A549 (cell line): Measurements from ENCODE around the gene TRPV4. TPM values are rescaled to one million over a fixed set of nuclear protein-coding genes. Genes with fewer than 3 reads are reported as not detected.

ENCODE experiments used
- ATAC-seq, 2 experiments: fragments of 200-7000 bp in 1 of 2; fragments of >200 bp in 1 of 2; cut with Nextera tagmentation in 1 of 2; cut with Tn5 transposase in 1 of 2; 3 replicates each; pipeline versions ENCODE4 v1.8.0 to v1.9.1; 2018 to 2020; ENCODE audit warnings: mild to moderate bottlenecking in 1 of 2, moderate library complexity in 1 of 2
- CTCF ChIA-PET: fragments of 300-600 bp; sonication (Branson Sonifier 250); formaldehyde crosslinking; extraction: SDS; loops from one replicate; lab custom pipeline; 2021; ENCODE audit warnings: antibody characterized with exemption, inconsistent platforms; lab: Yijun Ruan, JAX
- POLR2A ChIA-PET: fragments of 350-600 bp; formaldehyde crosslinking; extraction: SDS; loops from one replicate; lab custom pipeline; 2021; ENCODE audit warnings: antibody characterized with exemption, inconsistent platforms; lab: Yijun Ruan, JAX
- DNase-seq, 2 experiments: peaks; one replicate each; pipeline versions ENCODE4 v3.0.0 to v3.0.0-alpha.2; 2011 to 2016; ENCODE audit warnings: low read depth in 1 of 2, low spot score in 1 of 2
- FAIRE-seq: peaks from 2 replicates; lab custom pipeline; 2011; peaks lifted over from hg19 to GRCh38; lab: Jason Lieb, UNC
- H3K27ac ChIP-seq, 2 experiments: fragments of >200 bp; sonication (Bioruptor Twin); formaldehyde crosslinking; 3 replicates each; pipeline ENCODE4 v1.5.1; 2016 to 2017
- H3K4me1 ChIP-seq: fragments of >200 bp; sonication (Bioruptor Twin); formaldehyde crosslinking; 3 replicates; pipeline ENCODE4 v1.6.1; 2016
- H3K4me2 ChIP-seq: fragments of >200 bp; sonication (Bioruptor Twin); formaldehyde crosslinking; 3 replicates; pipeline ENCODE4 v1.6.1; 2016
- H3K4me3 ChIP-seq: fragments of >200 bp; sonication (Bioruptor Twin); formaldehyde crosslinking; 3 replicates; pipeline ENCODE4 v1.5.1; 2016
- H3K9me3 ChIP-seq: fragments of >200 bp; sonication (Bioruptor Twin); formaldehyde crosslinking; 3 replicates; pipeline ENCODE4 v1.6.1; 2016
- CEBPB ChIP-seq, 2 experiments: fragments of >200 bp in 1 of 2; sonication (Bioruptor Twin) in 1 of 2; formaldehyde crosslinking in 1 of 2; IDR thresholded peaks; 2 replicates each; pipeline ENCODE4 v1.6.1; 2012 to 2016
- CHD2 ChIP-seq: fragments of 150-350 bp; IDR thresholded peaks from 2 replicates; pipeline ENCODE4 v1.6.1; 2014; ENCODE audit warnings: low read length; ENCODE audit not compliant: partially characterized antibody
- CHD4 ChIP-seq: fragments of 200-600 bp; sonication (generic); IDR thresholded peaks from 2 replicates; pipeline ENCODE4 v1.6.1; 2016; ENCODE audit warnings: antibody characterized with exemption, mild to moderate bottlenecking, borderline replicate concordance
- ELK1 ChIP-seq: fragments of 150-350 bp; IDR thresholded peaks from 2 replicates; pipeline ENCODE4 v1.6.1; 2014; ENCODE audit warnings: low read depth, mild to moderate bottlenecking, low read length
- EP300 ChIP-seq, 2 experiments: fragments of >200 bp; sonication (Bioruptor Twin); formaldehyde crosslinking; IDR thresholded peaks; 2 replicates in 1 of 2; 3 replicates in 1 of 2; pipeline ENCODE4 v1.6.1; 2016 to 2017
- ESRRA ChIP-seq: fragments of 150-350 bp; IDR thresholded peaks from 2 replicates; pipeline ENCODE4 v1.6.1; 2014; ENCODE audit warnings: mild to moderate bottlenecking, low read length, borderline replicate concordance
- FOSL2 ChIP-seq, 2 experiments: fragments of 450-650 bp in 1 of 2; fragments of >200 bp in 1 of 2; sonication (Bioruptor Twin) in 1 of 2; formaldehyde crosslinking; IDR thresholded peaks; 2 replicates each; pipeline versions ENCODE4 v1.5.0 to v1.6.1; 2016 to 2020; ENCODE audit warnings: mild to moderate bottlenecking in 1 of 2, moderate library complexity in 1 of 2
- FOXS1 ChIP-seq: fragments of 250-450 bp; sonication (Bioruptor Pico); IDR thresholded peaks from 2 replicates; pipeline ENCODE4 v1.5.0; 2020; ENCODE audit warnings: mild to moderate bottlenecking, moderate library complexity
- GATA3 ChIP-seq: IDR thresholded peaks from 2 replicates; pipeline ENCODE4 v1.6.1; 2012; ENCODE audit warnings: borderline replicate concordance
- HDAC2 ChIP-seq: fragments of 200-600 bp; sonication (generic); IDR thresholded peaks from 2 replicates; pipeline ENCODE4 v1.6.1; 2016
- HES2 ChIP-seq: fragments of >200 bp; sonication (Bioruptor Twin); formaldehyde crosslinking; IDR thresholded peaks from 2 replicates; pipeline ENCODE4 v1.6.1; 2016
- HOXB13 ChIP-seq: fragments of 250-450 bp; sonication (Bioruptor Pico); IDR thresholded peaks from 2 replicates; pipeline ENCODE4 v1.5.0; 2020; ENCODE audit warnings: low read depth, mild to moderate bottlenecking, moderate library complexity
- HOXB5 ChIP-seq: fragments of 250-450 bp; sonication (Bioruptor Pico); IDR thresholded peaks from 2 replicates; pipeline ENCODE4 v1.5.0; 2020; ENCODE audit warnings: mild to moderate bottlenecking, moderate library complexity
- JUNB ChIP-seq: fragments of >200 bp; sonication (Bioruptor Twin); formaldehyde crosslinking; IDR thresholded peaks from 2 replicates; pipeline ENCODE4 v1.6.1; 2016
- KDM5A ChIP-seq: fragments of 200-600 bp; sonication (generic); IDR thresholded peaks from 2 replicates; pipeline ENCODE4 v1.6.1; 2016; ENCODE audit warnings: antibody characterized with exemption, mild to moderate bottlenecking
- MYC ChIP-seq: IDR thresholded peaks from 2 replicates; pipeline ENCODE4 v1.6.1; 2012; ENCODE audit warnings: mild to moderate bottlenecking, inconsistent platforms, low read length, improper control_type of control experiment, borderline replicate concordance
- PBX3 ChIP-seq: IDR thresholded peaks from 2 replicates; pipeline ENCODE4 v1.6.1; 2012
- RAD21 ChIP-seq, 2 experiments: fragments of >200 bp in 1 of 2; sonication (Bioruptor Twin) in 1 of 2; formaldehyde crosslinking in 1 of 2; IDR thresholded peaks in 1 of 2; conservative IDR thresholded peaks in 1 of 2; 2 replicates in 1 of 2; 3 replicates in 1 of 2; pipeline ENCODE4 v1.6.1; 2012 to 2018; ENCODE audit warnings: inconsistent platforms in 1 of 2
- RCOR1 ChIP-seq: fragments of 150-350 bp; IDR thresholded peaks from 2 replicates; pipeline ENCODE4 v1.6.1; 2014; ENCODE audit warnings: antibody characterized with exemption, low read length, low read depth
- RFX5 ChIP-seq: fragments of 450-650 bp; IDR thresholded peaks from 2 replicates; pipeline ENCODE4 v1.7.1; 2014; ENCODE audit warnings: antibody characterized with exemption, mild to moderate bottlenecking, moderate library complexity
- TP53 ChIP-seq: fragments of 250-450 bp; sonication (Bioruptor Pico); IDR thresholded peaks from 2 replicates; pipeline ENCODE4 v1.5.0; 2021; ENCODE audit warnings: mild to moderate bottlenecking, moderate library complexity
- ZFP36 ChIP-seq: fragments of 450-650 bp; IDR thresholded peaks from 2 replicates; pipeline ENCODE4 v1.6.1; 2014; ENCODE audit warnings: borderline replicate concordance; ENCODE audit not compliant: partially characterized antibody
- ZSCAN20 ChIP-seq: fragments of 250-450 bp; sonication (Bioruptor Pico); IDR thresholded peaks from 2 replicates; pipeline ENCODE4 v1.8.0; 2022; ENCODE audit warnings: mild to moderate bottlenecking, moderate library complexity
- WGBS: methylation state at CpG from one replicate; pipeline ENCODE4 v1.1.6; 2017; ENCODE audit errors: missing lambda C conversion rate; 5-methylcytosine and 5-hydroxymethylcytosine counted together
- polyA plus RNA-seq, 4 experiments: library from polyadenylated mRNA; depleted of rRNA in 3 of 4; stranded (reverse); fragments of >200 nt; fragmentation: RNase III in 1 of 4; extraction: RNeasy Plus Mini Kit Qiagen cat#74134 plus additional on column Dnase treatment in 1 of 4; gene quantifications; 2 replicates in 3 of 4; 3 replicates in 1 of 4; pipeline ENCODE4 v1.2.3, GENCODE V29; 2011 to 2017

Gene TRPV4
- polyA plus RNA-seq, 2 of the 4 experiments (the other 2 are of a cell fraction), result 0.15 to 0.37 TPM

GRCh38 chr12:109740694-109741245, 92.4 kb downstream of the TRPV4 start:
- Histone ChIP-seq H3K4me3 (no peak overlapping the region), H3K4me1 (peaks cover 8% of the 10 kb centered on the region; the same call in 1 of the 3 replicates), H3K4me2 (no peak overlapping the region), H3K27ac (no peak overlapping the region), H3K9me3 (no peaks in the 10 kb centered on the region)
- ATAC-seq, result no peak
- no peak for FAIRE-seq
- WGBS, result 80% methylated on average over 10 of the region's 10 CpGs
- POLR2A ChIA-PET, result interaction anchor here (1.0 kb wide), 1 partner anchor 167 kb away, joined by 3 read pairs; the partner anchor contains the start of genes MMAB and MVK
- CTCF ChIA-PET, result interaction anchor here (0.8 to 2.5 kb wide), 4 partner anchors 21 to 232 kb away, joined by 3 to 9 read pairs (median 5); no protein-coding TSS in a partner anchor
- TF ChIP-seq TP53 (CRISPR knock-in tag), result no peak
- TF ChIP-seq ESRRA, result no peak
- TF ChIP-seq HDAC2, result no peak
- no peak for TF ChIP-seq FOXS1 (CRISPR knock-in tag)
- no peak for TF ChIP-seq HOXB13 (CRISPR knock-in tag)
- no peak for TF ChIP-seq ELK1
- DNase-seq, result no peak

- no peak for TF ChIP-seq CHD2
- TF ChIP-seq RAD21 (conservative IDR thresholded peaks at IDR 0.05 in 1 of 2, IDR thresholded peaks at IDR 0.05 in 1 of 2), result peak in 1 of 2 experiments; percentile 28; a peak in 2 of 5 replicates
- H3K4me2 ChIP-seq, result no peak overlapping the region
- H3K4me3 ChIP-seq, result no peak overlapping the region
- ChIA-PET CTCF (interaction anchor here (0.7 to 2.5 kb wide), 9 partner anchors 10 to 231 kb away, joined by 3 to 9 read pairs (median 3); no protein-coding TSS in a partner anchor), POLR2A (interaction anchor here (1.0 kb wide), 1 partner anchor 167 kb away, joined by 3 read pairs; the partner anchor contains the start of genes MMAB and MVK)
- no peak for DNase-seq
- peaks cover 8% of the 10 kb centered on the region; the same call in 1 of the 3 replicates for H3K4me1 ChIP-seq
- WGBS, result 66% methylated on average over 18 of the region's 18 CpGs
- peak in 1 of 2 experiments; percentile 60; a peak in 3 of 6 replicates for ATAC-seq
- no peaks in the 10 kb centered on the region for H3K9me3 ChIP-seq
- H3K27ac ChIP-seq, result no peak overlapping the region
- no peak for FAIRE-seq
Measured at GRCh38 chr12:109739747-109740693, 93.2 kb downstream of the TRPV4 start.

GRCh38 chr12:109738878-109739665, 94.1 kb downstream of the TRPV4 start:
- ChIA-PET CTCF (interaction anchor here (0.7 to 2.5 kb wide), 9 partner anchors 9 to 230 kb away, joined by 3 to 9 read pairs (median 3); no protein-coding TSS in a partner anchor), POLR2A (no interaction called here)
- TF ChIP-seq ZSCAN20 (CRISPR knock-in tag) (no peak), HDAC2 (no peak), PBX3 (no peak), TP53 (CRISPR knock-in tag) (no peak), ZFP36 (no peak), EP300 (IDR thresholded peaks at IDR 0.05) (no peak), CHD4 (no peak), HOXB5 (CRISPR knock-in tag) (no peak), RFX5 (no peak), MYC (no peak), HOXB13 (CRISPR knock-in tag) (no peak), JUNB (no peak), RCOR1 (no peak), CEBPB (IDR thresholded peaks at IDR 0.05) (no peak), HES2 (no peak), GATA3 (no peak), FOSL2 (IDR thresholded peaks at IDR 0.05) (no peak), FOSL2 (CRISPR knock-in tag; IDR thresholded peaks at IDR 0.05) (no peak), KDM5A (no peak)
- 81% methylated on average over 6 of the region's 6 CpGs for WGBS
- Histone ChIP-seq H3K4me1 (peaks cover 8% of the 10 kb centered on the region; the same call in 1 of the 3 replicates), H3K27ac (no peak overlapping the region), H3K9me3 (no peaks in the 10 kb centered on the region), H3K4me2 (no peak overlapping the region), H3K4me3 (no peak overlapping the region)
- ATAC-seq (no peak), DNase-seq (no peak), FAIRE-seq (no peak)
